Measurements from ENCODE around the gene WIPF2. TPM values are rescaled to one million over a fixed set of nuclear protein-coding genes. Genes with fewer than 3 reads are reported as not detected.

Gene WIPF2
- total RNA-seq, 1 experiment from 2014 or later: 23.0 TPM

- Mint-ChIP-seq H3K27me3 (ENCODE audit: low read depth) (no peaks in the 10 kb centered on the region), H3K4me1 (peaks cover 21% of the 10 kb centered on the region), H3K27ac (0 out of 2 replicates have a peak overlapping the region, but pooled peaks have one; percentile 60), H3K4me3 (no peak overlapping the region), H3K9me3 (no peaks in the 10 kb centered on the region), H3K36me3 (peaks cover 50% of the 10 kb centered on the region)
- ChIA-PET POLR2A (interaction anchor here (1.4 kb wide), 1 partner anchor 9 kb away, joined by 5 read pairs; no protein-coding TSS in a partner anchor), CTCF (interaction anchor here (0.6 kb wide), 1 partner anchor 166 kb away, joined by 3 read pairs; no protein-coding TSS in a partner anchor)
- TF ChIP-seq SMAD4 (CRISPR knock-in tag; IDR thresholded peaks at IDR 0.05) (no peak), GTF2I (CRISPR knock-in tag; conservative IDR thresholded peaks at IDR 0.05) (no peak), ZNF219 (CRISPR knock-in tag; IDR thresholded peaks at IDR 0.05; ENCODE audit: borderline replicate concordance) (no peak), RORB (CRISPR knock-in tag; IDR thresholded peaks at IDR 0.05) (no peak), SMAD3 (CRISPR knock-in tag; IDR thresholded peaks at IDR 0.05; ENCODE audit: borderline replicate concordance) (no peak)
- TF ChIP-seq, protein P1, sequence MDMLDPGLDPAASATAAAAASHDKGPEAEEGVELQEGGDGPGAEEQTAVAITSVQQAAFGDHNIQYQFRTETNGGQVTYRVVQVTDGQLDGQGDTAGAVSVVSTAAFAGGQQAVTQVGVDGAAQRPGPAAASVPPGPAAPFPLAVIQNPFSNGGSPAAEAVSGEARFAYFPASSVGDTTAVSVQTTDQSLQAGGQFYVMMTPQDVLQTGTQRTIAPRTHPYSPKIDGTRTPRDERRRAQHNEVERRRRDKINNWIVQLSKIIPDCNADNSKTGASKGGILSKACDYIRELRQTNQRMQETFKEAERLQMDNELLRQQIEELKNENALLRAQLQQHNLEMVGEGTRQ (CRISPR knock-in tag; IDR thresholded peaks at IDR 0.05): no peak
- TF ChIP-seq, protein P2, sequence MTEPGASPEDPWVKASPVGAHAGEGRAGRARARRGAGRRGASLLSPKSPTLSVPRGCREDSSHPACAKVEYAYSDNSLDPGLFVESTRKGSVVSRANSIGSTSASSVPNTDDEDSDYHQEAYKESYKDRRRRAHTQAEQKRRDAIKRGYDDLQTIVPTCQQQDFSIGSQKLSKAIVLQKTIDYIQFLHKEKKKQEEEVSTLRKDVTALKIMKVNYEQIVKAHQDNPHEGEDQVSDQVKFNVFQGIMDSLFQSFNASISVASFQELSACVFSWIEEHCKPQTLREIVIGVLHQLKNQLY (CRISPR knock-in tag; IDR thresholded peaks at IDR 0.05): no peak
- no peak for DNase-seq (ENCODE audit: low spot score)
- no peak for ATAC-seq
Observed at GRCh38 chr17:40279402-40279801, 60.3 kb downstream of the WIPF2 start.

DNA sequence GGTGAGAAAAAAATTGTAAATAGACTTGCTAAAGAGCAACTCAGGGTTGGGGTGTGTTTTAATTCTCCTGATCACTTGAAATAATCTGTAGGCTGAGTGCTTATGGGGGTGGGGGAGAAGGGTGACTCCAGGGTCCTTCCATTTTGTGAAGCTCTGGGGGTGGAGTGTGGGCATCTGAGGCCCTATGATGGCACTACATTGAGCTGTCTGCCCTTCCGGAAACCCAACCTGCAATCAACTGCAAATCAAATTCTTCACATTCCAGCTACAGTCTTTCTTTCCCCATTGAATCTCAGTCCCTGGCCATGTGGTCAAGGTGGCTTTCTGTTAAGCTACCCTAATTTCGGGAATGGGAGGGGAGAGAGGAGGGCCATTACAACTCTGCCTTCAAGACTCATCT lies 62.6 kb downstream of the WIPF2 start:
- CTCF ChIA-PET: interaction anchor here (0.6 to 3.1 kb wide), 13 partner anchors 9 to 278 kb away, joined by 3 to 31 read pairs (median 6); partner anchors contain the start of gene WIPF2
- Mint-ChIP-seq H3K27me3 (ENCODE audit: low read depth) (no peaks in the 10 kb centered on the region), H3K27ac (peak overlapping the region; percentile 89), H3K36me3 (peaks cover 36% of the 10 kb centered on the region), H3K4me1 (peaks cover 21% of the 10 kb centered on the region), H3K9me3 (no peaks in the 10 kb centered on the region), H3K4me3 (no peak overlapping the region)
- POLR2A ChIA-PET: interaction anchor here (0.8 kb wide), 1 partner anchor 63 kb away, joined by 4 read pairs; the partner anchor contains the start of gene WIPF2
- DNase-seq (ENCODE audit: low spot score) (peak; percentile 30), ATAC-seq (peak; percentile 88)
- TF ChIP-seq GABPB1 (CRISPR knock-in tag; IDR thresholded peaks at IDR 0.05) (no peak), SP1 (CRISPR knock-in tag; conservative IDR thresholded peaks at IDR 0.05) (no peak), CDX4 (CRISPR knock-in tag; IDR thresholded peaks at IDR 0.05; ENCODE audit: borderline replicate concordance) (no peak), CREB1 (CRISPR knock-in tag; IDR thresholded peaks at IDR 0.05) (no peak), ZNF425 (CRISPR knock-in tag; conservative IDR thresholded peaks at IDR 0.05) (no peak), ZNF396 (CRISPR knock-in tag; IDR thresholded peaks at IDR 0.05; ENCODE audit: borderline replicate concordance) (no peak), PRDM15 (CRISPR knock-in tag; IDR thresholded peaks at IDR 0.05) (no peak), NR2C2 (CRISPR knock-in tag; IDR thresholded peaks at IDR 0.05) (no peak), NR1H2 (CRISPR knock-in tag; IDR thresholded peaks at IDR 0.05) (no peak), ATF1 (CRISPR knock-in tag; IDR thresholded peaks at IDR 0.05) (no peak), ZMAT4 (CRISPR knock-in tag; IDR thresholded peaks at IDR 0.05) (no peak), TEAD4 (CRISPR knock-in tag; IDR thresholded peaks at IDR 0.05) (peak; percentile 90)
- TF ChIP-seq, protein P3, sequence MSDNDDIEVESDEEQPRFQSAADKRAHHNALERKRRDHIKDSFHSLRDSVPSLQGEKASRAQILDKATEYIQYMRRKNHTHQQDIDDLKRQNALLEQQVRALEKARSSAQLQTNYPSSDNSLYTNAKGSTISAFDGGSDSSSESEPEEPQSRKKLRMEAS (CRISPR knock-in tag; IDR thresholded peaks at IDR 0.05): 0 out of 2 replicates have a peak, but pooled peaks have one; percentile 30
- TF ChIP-seq, protein P4, sequence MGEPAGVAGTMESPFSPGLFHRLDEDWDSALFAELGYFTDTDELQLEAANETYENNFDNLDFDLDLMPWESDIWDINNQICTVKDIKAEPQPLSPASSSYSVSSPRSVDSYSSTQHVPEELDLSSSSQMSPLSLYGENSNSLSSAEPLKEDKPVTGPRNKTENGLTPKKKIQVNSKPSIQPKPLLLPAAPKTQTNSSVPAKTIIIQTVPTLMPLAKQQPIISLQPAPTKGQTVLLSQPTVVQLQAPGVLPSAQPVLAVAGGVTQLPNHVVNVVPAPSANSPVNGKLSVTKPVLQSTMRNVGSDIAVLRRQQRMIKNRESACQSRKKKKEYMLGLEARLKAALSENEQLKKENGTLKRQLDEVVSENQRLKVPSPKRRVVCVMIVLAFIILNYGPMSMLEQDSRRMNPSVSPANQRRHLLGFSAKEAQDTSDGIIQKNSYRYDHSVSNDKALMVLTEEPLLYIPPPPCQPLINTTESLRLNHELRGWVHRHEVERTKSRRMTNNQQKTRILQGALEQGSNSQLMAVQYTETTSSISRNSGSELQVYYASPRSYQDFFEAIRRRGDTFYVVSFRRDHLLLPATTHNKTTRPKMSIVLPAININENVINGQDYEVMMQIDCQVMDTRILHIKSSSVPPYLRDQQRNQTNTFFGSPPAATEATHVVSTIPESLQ (CRISPR knock-in tag; IDR thresholded peaks at IDR 0.05): no peak
- TF ChIP-seq, protein P5, sequence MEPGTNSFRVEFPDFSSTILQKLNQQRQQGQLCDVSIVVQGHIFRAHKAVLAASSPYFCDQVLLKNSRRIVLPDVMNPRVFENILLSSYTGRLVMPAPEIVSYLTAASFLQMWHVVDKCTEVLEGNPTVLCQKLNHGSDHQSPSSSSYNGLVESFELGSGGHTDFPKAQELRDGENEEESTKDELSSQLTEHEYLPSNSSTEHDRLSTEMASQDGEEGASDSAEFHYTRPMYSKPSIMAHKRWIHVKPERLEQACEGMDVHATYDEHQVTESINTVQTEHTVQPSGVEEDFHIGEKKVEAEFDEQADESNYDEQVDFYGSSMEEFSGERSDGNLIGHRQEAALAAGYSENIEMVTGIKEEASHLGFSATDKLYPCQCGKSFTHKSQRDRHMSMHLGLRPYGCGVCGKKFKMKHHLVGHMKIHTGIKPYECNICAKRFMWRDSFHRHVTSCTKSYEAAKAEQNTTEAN (CRISPR knock-in tag; IDR thresholded peaks at IDR 0.05): no peak

Measured in WTC11 (cell line).